Measurements from ENCODE around the gene RAB6B.
"Not testable (repeated sequence)": the region's sequence is repeated elsewhere in the genome, so short reads cannot be mapped to it uniquely, and the experiment has no call there.

RAB6B gene

GRCh38 chr3:133804896-133805295, 90.8 kb downstream of the RAB6B start:
- no peak for DNase-seq

DNA sequence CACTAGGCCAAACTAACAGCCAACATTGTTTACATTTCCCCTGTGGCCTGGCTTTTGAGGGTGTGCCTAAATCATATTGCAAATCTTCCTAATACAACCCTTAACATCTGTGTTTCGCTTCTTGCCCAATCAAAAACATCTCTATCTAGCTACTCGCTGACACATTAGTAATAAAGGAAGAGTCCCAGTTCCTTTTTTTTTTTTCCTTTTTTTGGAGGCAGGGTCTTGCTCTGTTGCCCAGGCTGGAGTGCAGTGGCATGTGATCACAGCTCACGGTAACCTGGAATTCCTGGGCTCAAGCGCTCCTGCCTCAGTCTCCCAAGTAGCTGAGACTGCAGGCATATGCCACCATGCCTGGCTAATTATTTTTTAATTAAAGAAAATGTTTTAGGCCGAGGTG, 92.2 kb downstream of the RAB6B start:
- no peak for DNase-seq

- DNase-seq, result no peak
Measured at GRCh38 chr3:133799794-133800585, 95.7 kb downstream of the RAB6B start.

DNA sequence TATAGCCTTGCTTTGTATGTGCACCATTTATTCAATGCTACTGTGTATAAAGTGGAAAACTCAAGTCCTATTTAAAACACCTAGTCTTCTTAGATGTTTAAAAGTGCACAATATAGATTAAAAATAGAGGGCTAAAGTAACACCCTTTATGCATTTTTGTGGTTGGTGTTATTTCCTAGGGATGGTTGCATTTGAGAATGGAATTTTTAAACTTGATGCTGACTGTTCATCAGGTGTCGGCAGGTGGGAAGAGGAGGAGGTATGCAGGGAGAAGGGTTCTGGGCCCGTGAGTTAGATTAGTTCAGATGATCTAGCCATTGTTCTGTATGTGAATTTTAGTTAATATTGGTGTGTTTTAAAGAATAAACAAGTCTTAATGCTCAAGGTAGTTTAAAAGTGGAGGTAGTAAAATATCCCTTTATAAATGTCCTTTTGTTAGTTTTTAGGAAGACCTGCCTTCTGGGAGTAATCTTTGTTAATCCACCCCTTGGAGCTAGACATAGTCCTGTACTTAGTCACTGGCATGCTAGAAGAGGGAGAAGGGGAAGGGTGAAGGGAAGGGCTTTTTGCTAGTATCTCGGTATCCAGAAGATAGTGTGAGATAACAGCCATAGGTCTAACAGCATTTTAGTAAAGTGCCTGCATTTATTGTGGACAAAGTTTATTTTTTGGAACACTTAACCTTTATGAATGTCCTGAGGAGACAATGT, 98.1 kb downstream of the RAB6B start:
- DNase-seq, result no peak

DNA sequence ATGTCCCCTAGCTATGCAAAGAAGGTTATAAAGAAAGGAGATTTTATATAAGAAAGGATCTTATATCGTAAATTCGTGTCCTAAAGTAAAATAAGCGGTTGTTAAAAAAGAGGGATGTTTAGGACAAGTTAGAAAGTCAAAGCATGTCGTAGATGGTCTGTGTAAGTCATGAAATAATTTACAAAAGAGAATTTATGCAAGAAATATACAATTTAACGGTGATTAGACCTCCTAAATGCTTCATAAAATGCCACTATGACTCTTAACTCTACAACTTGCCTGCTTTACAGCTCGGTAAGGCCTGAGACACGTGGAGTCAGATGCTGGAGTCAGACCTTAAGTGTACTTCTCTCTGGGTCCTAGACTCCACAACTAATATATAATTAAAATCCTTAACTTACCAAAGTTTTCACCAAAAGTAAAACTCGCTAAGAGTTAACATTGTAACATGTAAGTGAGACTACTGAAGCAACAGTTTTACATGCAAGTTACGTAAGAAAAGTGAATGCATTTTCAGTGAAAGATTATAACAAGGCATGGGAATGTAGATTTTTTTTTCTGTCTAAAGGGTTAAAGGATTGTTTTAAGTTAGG, 103.4 kb downstream of the RAB6B start:
- no peak for DNase-seq

GRCh38 chr3:133788024-133788423, 107.7 kb downstream of the RAB6B start:
- DNase-seq, result no peak

DNA sequence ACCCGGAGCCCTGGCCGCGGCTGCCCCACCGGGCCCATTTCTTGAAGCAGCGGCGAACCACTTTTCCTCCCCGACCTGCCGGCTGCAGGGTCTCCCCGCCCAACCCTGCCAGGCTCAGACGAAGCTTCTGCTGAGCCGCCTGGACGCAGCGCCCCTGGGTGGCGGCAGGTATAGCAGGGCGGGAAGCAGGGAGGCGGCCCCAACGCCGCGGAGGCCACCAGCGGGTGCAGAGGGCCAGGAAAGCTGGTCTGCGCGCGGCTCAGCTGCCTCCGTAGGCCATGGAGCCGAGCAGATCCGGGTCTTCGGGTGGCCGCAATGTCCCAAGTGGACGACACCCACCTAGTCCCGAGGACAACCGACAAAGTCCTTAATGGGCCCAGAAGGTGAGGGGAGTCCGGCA, 111.9 kb downstream of the RAB6B start:
- DNase-seq, result no peak

DNA sequence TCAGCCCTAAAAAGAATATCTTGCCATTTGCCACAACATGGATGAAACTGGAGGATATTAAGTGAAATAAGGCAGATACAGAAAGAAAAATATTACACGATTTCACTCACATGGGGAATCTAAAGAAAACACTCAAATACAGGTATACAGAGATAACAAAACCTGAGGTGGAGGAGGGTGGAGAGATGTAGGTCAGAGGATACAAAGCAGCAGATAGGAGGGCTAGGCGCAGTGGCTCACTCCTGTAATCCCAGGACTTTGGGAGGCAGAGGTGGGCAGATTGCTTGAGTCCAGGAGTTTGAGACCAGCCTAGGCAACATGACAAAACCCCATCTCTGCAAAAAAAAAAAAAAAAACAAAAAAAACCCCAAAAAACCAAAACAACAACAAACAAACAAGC, 113.2 kb downstream of the RAB6B start:
- DNase-seq, result no peak

DNA sequence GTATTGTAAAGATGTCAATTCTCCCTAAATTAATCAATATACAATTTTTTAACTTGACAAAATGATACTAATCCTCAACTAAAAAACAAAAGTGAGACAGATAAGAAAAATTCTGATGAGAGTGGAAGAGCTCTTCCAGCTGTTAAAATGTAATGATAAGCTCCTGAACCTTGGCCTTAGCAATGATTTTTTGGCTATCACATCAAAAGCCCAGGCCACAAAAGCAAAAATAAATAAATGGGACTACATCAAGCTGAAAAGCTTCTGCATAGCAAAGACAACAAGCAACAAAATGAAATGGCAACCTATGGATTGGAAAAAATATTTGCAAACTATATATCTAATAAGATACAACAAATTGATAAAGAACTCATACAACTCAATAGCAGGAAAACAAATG, 114.1 kb downstream of the RAB6B start:
- DNase-seq, result no peak

GRCh38 chr3:133780756-133781155, 114.9 kb downstream of the RAB6B start:
- DNase-seq, result not testable (repeated sequence)

GRCh38 chr3:133779626-133780203, 116.0 kb downstream of the RAB6B start:
- DNase-seq, result no peak

- DNase-seq, result no peak
Measured at GRCh38 chr3:133777807-133778568, 117.7 kb downstream of the RAB6B start.

DNA sequence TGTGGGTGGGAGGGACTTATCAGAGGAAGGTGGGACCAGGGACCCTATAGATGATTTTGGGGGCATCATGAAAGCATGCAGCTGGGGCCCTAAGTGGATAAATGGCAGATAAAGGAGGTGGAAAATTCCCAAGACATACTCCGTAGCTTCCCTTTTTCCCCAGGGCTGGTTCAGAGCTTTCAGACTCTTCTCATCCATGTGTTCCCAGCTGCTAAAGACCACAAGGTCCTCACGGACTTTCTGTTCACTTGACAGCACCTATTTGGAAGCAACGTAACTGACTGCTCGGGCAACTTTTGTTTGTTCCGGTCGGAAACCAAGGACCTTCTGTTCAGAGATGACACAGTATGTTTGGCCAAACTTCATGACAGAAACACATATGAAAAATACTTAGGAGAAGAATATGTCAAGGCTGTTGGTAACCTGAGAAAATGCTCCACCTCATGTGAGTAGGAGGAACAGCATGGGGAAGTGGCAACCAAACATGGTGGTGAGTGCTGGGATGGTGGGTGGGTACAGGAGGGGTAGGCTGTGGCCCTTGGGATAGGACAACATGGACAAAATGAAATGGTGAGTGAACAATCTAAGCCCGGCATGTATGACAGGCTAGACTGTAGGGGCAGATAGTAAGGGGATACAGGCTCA, 118.8 kb downstream of the RAB6B start:
- DNase-seq, result no peak

GRCh38 chr3:133775835-133776234, 119.8 kb downstream of the RAB6B start:
- DNase-seq, result no peak

DNA sequence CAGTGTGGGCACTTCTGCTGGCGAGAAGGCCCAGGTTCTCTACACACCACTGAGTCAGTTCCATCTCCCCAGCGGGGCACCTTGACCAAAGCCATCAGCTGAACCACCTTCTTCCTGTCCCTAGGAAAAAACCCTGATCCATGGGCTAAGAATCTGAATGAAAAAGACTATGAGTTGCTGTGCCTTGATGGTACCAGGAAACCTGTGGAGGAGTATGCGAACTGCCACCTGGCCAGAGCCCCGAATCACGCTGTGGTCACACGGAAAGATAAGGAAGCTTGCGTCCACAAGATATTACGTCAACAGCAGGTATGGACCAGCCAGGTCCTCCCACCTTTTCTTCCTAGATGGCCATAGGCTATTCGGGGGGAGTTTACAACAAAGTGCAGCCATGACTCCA, 120.4 kb downstream of the RAB6B start:
- DNase-seq, result no peak

All from stimulated activated CD4-positive, alpha-beta T cell treated with anti-CD3 and anti-CD28 coated beads, Interleukin-2, amount 100 ng/mL, for 24 hours (primary cell).